Stomach (tissue), 4 donors: ENCODE data around the gene SGCB.

ENCODE experiments used
- EP300 ChIP-seq: sonication (generic); formaldehyde crosslinking; IDR thresholded peaks from one replicate; pipeline ENCODE4 v1.6.1; 2017; ENCODE audit warnings: antibody characterized with exemption
- POLR2A ChIP-seq, 4 donors: fragments of 450-650 bp; IDR thresholded peaks; one replicate each; pipeline ENCODE4 v1.6.1; 2016; ENCODE audit warnings: antibody characterized with exemption in 4 of 4, control low read depth in 2 of 4, mild to moderate bottlenecking in 1 of 4, moderate library complexity in 1 of 4

DNA sequence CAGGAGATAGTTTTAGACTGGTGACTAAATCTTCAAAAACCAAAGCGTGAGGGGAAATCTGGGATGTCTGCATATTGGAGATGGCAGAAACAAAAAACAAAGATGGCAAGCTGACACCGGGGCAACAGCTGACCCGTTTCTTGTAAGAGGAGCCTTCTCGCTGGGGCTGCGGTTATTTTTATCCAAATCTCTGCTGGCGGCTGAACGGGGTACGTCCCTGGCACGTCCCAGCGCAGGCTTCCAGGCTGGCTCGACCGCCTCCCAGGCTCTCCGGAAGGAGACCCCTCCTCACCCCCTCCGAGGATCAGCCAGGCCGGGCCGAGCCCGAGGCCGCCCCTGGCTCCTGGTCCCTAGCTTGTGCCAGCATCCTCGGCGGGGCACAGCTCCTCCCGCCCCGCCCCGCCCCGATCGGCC lies 403 bp downstream of the SGCB start:
- TF ChIP-seq POLR2A (IDR thresholded peaks at IDR 0.05) (no peak), EP300 (no peak)
